MM.1S (cell line): ENCODE measurements around the gene CYTH3.

Experiments used
- DNase-seq: peaks from one replicate; pipeline ENCODE4 v3.0.0-alpha.2; 2015
- H2AFZ ChIP-seq: fragments of 300-600 bp; sonication (generic); 2 replicates; pipeline ENCODE4 v1.6.0; 2016; ENCODE audit warnings: antibody characterized with exemption, low read length
- H3F3A ChIP-seq: fragments of 300-600 bp; sonication (generic); 2 replicates; pipeline ENCODE4 v1.6.1; 2016; ENCODE audit warnings: mild to moderate bottlenecking, antibody characterized with exemption, low read length, moderate library complexity, mixed read lengths; ENCODE audit not compliant: insufficient read depth
- H3K27ac ChIP-seq: fragments of 300-600 bp; sonication (generic); 2 replicates; pipeline ENCODE4 v1.5.1; 2016; ENCODE audit warnings: mild to moderate bottlenecking, low read length
- H3K27me3 ChIP-seq: fragments of 300-600 bp; sonication (generic); replicated peaks from 2 replicates; pipeline ENCODE4 v1.6.0; 2016; ENCODE audit warnings: low read length; ENCODE audit not compliant: insufficient read depth
- H3K36me3 ChIP-seq: fragments of 300-600 bp; sonication (generic); replicated peaks from 2 replicates; pipeline ENCODE4 v1.6.1; 2016; ENCODE audit warnings: mild to moderate bottlenecking, low read length, mixed read lengths; ENCODE audit not compliant: insufficient read depth
- H3K4me1 ChIP-seq: fragments of 300-600 bp; sonication (generic); 2 replicates; pipeline ENCODE4 v1.6.1; 2016; ENCODE audit warnings: low read length, mixed read lengths
- H3K4me2 ChIP-seq: fragments of 300-600 bp; sonication (generic); 2 replicates; pipeline ENCODE4 v1.6.0; 2016; ENCODE audit warnings: low read depth, low read length
- H3K4me3 ChIP-seq: fragments of 300-600 bp; sonication (generic); 2 replicates; pipeline ENCODE4 v1.5.1; 2016; ENCODE audit warnings: low read length, mixed read lengths
- H3K79me2 ChIP-seq: fragments of 300-600 bp; sonication (generic); 2 replicates; pipeline ENCODE4 v1.6.1; 2016; ENCODE audit warnings: mixed run types, low read length, mixed read lengths
- H3K9ac ChIP-seq: fragments of 300-600 bp; sonication (generic); 2 replicates; pipeline ENCODE4 v1.6.1; 2016; ENCODE audit warnings: low read length, mixed read lengths
- H3K9me2 ChIP-seq: fragments of 300-600 bp; sonication (generic); replicated peaks from 2 replicates; pipeline ENCODE4 v1.6.1; 2016; ENCODE audit warnings: mild to moderate bottlenecking, low read length, mixed read lengths; ENCODE audit not compliant: insufficient read depth
- H3K9me3 ChIP-seq: fragments of 300-600 bp; sonication (generic); replicated peaks from 2 replicates; pipeline ENCODE4 v1.6.1; 2016; ENCODE audit warnings: mild to moderate bottlenecking, low read length, mixed read lengths; ENCODE audit not compliant: insufficient read depth
- H4K20me1 ChIP-seq: fragments of 300-600 bp; sonication (generic); 2 replicates; pipeline ENCODE4 v1.6.1; 2016; ENCODE audit warnings: mild to moderate bottlenecking, low read length, moderate library complexity, mixed read lengths; ENCODE audit not compliant: insufficient read depth
- EZH2 ChIP-seq: fragments of 300-600 bp; sonication (generic); optimal IDR thresholded peaks from 2 replicates; pipeline ENCODE3; 2017; ENCODE audit warnings: low read depth, mild to moderate bottlenecking, antibody characterized with exemption, low read length, mixed read lengths
- EZH2phosphoT487 ChIP-seq: fragments of 300-600 bp; sonication (generic); IDR thresholded peaks from 2 replicates; pipeline ENCODE4 v1.6.1; 2018; ENCODE audit warnings: antibody characterized with exemption, low read length
- TF ChIP-seq, protein P1 (sequence below): fragments of 300-600 bp; sonication (generic); IDR thresholded peaks from 2 replicates; pipeline ENCODE4 v1.5.1; 2016; ENCODE audit warnings: antibody characterized with exemption, low read length, mixed read lengths

CYTH3 gene

DNA sequence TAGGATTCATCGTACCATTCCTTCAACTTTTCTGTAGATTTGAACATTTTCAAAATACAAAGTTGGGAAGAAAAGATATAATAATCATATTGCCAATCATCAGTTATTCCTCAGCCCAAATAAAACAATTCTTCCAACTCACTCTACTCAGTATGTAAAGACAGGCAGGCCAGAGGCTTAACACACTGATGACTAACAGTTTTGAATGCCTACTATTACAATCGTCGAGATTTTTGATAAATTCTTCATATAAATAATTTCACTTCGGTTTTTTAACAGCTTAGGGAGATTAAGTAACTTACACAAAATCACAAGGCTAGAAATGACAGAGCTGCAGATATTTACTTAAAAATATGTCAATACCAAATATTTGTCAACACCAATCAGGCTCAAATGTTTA, 17.6 kb downstream of the CYTH3 start:
- no peak for DNase-seq
- Histone ChIP-seq H3K4me2 (no peak overlapping the region), H3K9ac (no peak overlapping the region), H3F3A (peaks cover 7% of the 10 kb centered on the region; the same call in 1 of the 2 replicates), H3K4me1 (peaks cover 31% of the 10 kb centered on the region), H3K9me3 (no peaks in the 10 kb centered on the region), H2AFZ (no peak overlapping the region), H3K79me2 (peaks cover 71% of the 10 kb centered on the region), H3K27ac (no peak overlapping the region), H3K36me3 (no peaks in the 10 kb centered on the region), H3K4me3 (no peak overlapping the region), H3K9me2 (no peaks in the 10 kb centered on the region), H3K27me3 (no peaks in the 10 kb centered on the region), H4K20me1 (peaks cover 5% of the 10 kb centered on the region; the same call in 1 of the 2 replicates)
- TF ChIP-seq, protein P1, sequence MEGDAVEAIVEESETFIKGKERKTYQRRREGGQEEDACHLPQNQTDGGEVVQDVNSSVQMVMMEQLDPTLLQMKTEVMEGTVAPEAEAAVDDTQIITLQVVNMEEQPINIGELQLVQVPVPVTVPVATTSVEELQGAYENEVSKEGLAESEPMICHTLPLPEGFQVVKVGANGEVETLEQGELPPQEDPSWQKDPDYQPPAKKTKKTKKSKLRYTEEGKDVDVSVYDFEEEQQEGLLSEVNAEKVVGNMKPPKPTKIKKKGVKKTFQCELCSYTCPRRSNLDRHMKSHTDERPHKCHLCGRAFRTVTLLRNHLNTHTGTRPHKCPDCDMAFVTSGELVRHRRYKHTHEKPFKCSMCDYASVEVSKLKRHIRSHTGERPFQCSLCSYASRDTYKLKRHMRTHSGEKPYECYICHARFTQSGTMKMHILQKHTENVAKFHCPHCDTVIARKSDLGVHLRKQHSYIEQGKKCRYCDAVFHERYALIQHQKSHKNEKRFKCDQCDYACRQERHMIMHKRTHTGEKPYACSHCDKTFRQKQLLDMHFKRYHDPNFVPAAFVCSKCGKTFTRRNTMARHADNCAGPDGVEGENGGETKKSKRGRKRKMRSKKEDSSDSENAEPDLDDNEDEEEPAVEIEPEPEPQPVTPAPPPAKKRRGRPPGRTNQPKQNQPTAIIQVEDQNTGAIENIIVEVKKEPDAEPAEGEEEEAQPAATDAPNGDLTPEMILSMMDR: no peak
- TF ChIP-seq EZH2: no peak
- TF ChIP-seq EZH2phosphoT487: no peak

- no peaks in the 10 kb centered on the region for H3K9me2 ChIP-seq
- no peaks in the 10 kb centered on the region for H3K9me3 ChIP-seq
- H3K79me2 ChIP-seq: peaks cover 74% of the 10 kb centered on the region
- H2AFZ ChIP-seq: no peak overlapping the region
- peaks cover 24% of the 10 kb centered on the region for H3K4me1 ChIP-seq
- H4K20me1 ChIP-seq: peaks cover 5% of the 10 kb centered on the region; the same call in 1 of the 2 replicates
- no peaks in the 10 kb centered on the region for H3K36me3 ChIP-seq
- H3F3A ChIP-seq: no peaks in the 10 kb centered on the region
- no peak overlapping the region for H3K4me3 ChIP-seq
- H3K27ac ChIP-seq: no peak overlapping the region
- no peaks in the 10 kb centered on the region for H3K27me3 ChIP-seq
- H3K4me2 ChIP-seq: no peak overlapping the region
- no peak overlapping the region for H3K9ac ChIP-seq
- no peak for DNase-seq
- TF ChIP-seq EZH2 (no peak), EZH2phosphoT487 (no peak)
- TF ChIP-seq, protein P1: no peak
Measured at GRCh38 chr7:6252748-6253147, 19.7 kb downstream of the CYTH3 start.

DNA sequence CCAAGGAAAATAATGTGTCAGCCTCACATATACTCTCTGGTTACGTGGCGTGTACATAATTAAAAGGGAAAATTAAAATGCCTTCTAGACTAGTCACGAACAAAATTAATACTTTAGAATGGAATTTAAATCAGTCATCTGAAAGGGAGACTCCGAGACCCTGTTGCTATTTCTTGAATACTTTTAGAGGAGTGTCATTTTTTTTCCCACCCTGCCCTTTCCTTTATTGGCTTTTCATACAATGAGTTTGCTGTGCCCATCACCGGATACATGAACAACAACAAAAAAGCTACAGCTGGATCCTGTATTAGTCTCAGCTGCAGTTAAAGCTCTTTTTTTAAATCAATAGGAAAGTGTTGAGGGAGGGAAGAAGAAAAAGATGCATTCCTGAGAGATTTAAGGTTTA, 20.1 kb downstream of the CYTH3 start:
- no peak for DNase-seq
- H3K9me2 ChIP-seq: no peaks in the 10 kb centered on the region
- H3K4me3 ChIP-seq: no peak overlapping the region
- TF ChIP-seq EZH2phosphoT487: no peak
- TF ChIP-seq, protein P1: no peak
- TF ChIP-seq EZH2: no peak
- H2AFZ ChIP-seq: no peak overlapping the region
- no peak overlapping the region for H3K27ac ChIP-seq
- no peaks in the 10 kb centered on the region for H3K27me3 ChIP-seq
- no peaks in the 10 kb centered on the region for H3K36me3 ChIP-seq
- no peak overlapping the region for H3K4me2 ChIP-seq
- no peaks in the 10 kb centered on the region for H3F3A ChIP-seq
- peaks cover 72% of the 10 kb centered on the region for H3K79me2 ChIP-seq
- H3K4me1 ChIP-seq: peaks cover 20% of the 10 kb centered on the region
- H3K9me3 ChIP-seq: no peaks in the 10 kb centered on the region
- no peak overlapping the region for H3K9ac ChIP-seq
- H4K20me1 ChIP-seq: peaks cover 5% of the 10 kb centered on the region; the same call in 1 of the 2 replicates
